ENCODE data around the gene PRDM4. TPM values are rescaled to one million over a fixed set of nuclear protein-coding genes. Genes with fewer than 3 reads are reported as not detected.
A peak's percentile ranks its signal among the peaks of the same experiment; 100 is the strongest.
"Not testable (repeated sequence)": the region's sequence is repeated elsewhere in the genome, so short reads cannot be mapped to it uniquely, and the experiment has no call there.

Gene PRDM4
- total RNA-seq, 1 donor from 2014 or later: 22.3 TPM

- DNase-seq: no peak
Observed at GRCh38 chr12:107774349-107775029, 13.6 kb upstream of the PRDM4 start, which contains the start of gene ASCL4. TSS of gene ASCL4 (plus strand) at chr12:107774704. CDS start at chr12:107775219, 515 bp downstream.

DNA sequence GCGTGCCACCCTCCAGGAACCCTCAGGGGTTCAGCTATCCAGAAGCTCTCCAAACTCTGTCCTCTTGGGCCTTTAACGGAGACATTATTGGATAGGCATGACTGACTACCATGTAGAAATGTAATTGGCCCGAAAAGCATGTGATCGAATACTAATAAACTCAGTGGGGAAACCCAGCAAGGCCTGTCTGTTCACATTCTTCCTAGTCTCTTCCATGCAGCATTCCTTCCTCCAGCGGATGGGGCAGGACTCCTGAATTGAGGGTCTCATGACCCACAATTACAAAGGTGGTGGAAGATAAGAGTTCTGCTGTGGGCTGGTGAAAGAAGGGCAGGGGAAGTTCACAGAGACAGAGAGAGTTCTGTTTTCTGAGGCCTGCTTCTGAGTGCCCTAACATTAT is 6.5 kb upstream of the PRDM4 start:
- DNase-seq: no peak

DNA sequence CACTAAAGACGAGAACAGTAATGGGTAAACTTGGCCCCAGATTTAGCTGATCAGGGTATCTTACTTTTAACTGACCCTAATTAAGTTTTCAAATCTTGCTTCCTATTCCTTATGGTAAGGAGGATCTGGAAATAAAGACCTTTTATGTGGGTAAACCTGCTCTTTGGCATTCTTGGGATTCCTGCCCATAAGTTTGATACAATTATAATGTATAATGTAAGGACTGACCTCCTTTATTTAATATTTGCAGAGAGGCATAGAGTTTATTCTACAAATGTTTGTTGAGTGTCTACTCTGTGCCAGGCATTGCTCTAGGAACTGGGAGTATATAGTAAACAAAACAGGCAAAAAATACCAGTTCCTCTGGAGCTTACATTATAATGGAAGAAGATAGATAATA is 4.4 kb upstream of the PRDM4 start:
- no peak for DNase-seq

GRCh38 chr12:107764626-107765025 is 3.7 kb upstream of the PRDM4 start:
- no peak for DNase-seq

DNA sequence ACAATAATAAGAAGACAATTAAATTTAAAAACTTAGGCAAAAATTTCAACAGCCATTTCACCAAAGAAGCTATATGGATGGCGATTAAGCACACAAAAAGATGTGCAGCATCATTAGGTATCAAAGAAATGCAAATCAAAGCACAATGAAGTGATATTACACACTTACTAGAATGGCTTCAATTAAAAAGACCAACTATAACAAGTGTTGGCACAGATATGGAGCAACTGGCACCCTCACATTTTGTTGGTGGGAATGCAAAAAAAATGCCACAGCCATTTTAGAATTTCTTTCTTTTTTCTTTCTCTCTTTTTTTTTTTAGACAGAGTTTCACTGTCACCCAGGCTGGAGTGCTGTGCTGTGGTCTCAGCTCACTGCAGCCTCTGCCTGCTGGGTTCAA is 1.9 kb upstream of the PRDM4 start:
- no peak for DNase-seq

DNA sequence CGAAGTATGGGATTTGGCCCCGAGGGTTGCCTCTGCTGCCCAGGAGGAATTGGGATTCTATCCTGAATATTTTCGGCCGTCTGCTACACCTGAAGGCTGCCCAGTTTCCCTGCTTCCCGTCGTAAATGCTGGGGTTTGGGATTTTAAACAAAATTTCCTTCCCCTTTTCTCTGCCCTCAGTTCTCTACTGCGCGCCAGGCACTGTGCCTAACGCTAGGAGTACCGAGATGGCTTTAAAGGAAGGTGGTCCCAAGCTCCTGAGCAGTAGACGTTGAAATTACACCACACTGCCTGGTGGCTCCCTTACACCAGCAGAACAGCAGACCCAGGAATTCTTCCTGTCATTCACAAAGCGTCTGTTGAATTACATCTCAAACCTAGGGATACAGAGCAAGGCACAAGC is 566 bp upstream of the PRDM4 start:
- DNase-seq: peak; percentile 14

GRCh38 chr12:107760207-107760808 is 629 bp downstream of the PRDM4 start:
- peak; percentile 33 for DNase-seq

GRCh38 chr12:107759410-107759809 is 1.5 kb downstream of the PRDM4 start:
- peak; percentile 74 for DNase-seq

GRCh38 chr12:107749083-107749482 is 11.9 kb downstream of the PRDM4 start:
- DNase-seq: no peak

GRCh38 chr12:107748472-107748871 is 12.5 kb downstream of the PRDM4 start:
- peak; percentile 63 for DNase-seq

GRCh38 chr12:107736914-107737313 is 24.0 kb downstream of the PRDM4 start:
- DNase-seq: no peak

DNA sequence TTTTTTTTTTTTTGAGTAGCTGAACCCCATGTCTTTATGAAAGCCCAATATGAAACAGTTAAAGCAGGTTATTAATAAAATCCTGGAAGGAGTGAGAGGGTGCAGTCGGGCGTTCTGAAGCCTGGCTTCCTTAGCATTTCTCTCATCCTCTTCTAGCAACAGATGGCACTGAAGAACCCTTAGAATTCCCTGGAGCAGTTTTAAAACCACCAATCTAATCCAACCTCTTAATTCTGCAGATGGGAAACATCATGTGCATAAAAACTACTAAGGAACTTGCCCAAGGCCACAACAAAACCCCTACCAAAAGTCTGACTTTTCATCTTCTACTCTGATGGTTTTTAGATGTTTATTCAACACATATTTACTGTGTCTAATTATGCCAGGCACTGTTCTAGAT is 25.2 kb downstream of the PRDM4 start:
- DNase-seq: no peak

- no peak for DNase-seq
Observed at GRCh38 chr12:107734139-107734538, 26.8 kb downstream of the PRDM4 start.

GRCh38 chr12:107732365-107732764 is 28.6 kb downstream of the PRDM4 start:
- no peak for DNase-seq

DNA sequence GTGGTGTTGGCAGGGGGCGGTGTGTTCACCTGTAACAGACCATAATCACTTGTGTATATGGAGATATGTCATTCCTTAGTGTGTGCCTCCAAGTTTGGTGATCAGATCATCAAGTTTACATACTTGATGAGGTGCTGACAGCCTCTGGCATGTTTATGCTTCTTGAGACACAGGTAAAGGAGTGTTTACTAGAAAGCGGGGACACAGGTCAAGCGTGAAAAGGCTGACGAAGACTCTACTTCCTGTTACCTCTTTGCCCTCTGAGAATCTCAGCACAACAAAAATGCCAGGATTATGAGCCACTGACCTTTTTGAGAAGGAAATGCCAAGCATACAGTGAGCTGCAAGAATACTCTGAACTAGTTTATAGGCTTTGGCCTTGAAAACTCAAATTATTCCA is 29.6 kb downstream of the PRDM4 start:
- DNase-seq: peak; percentile 37

- DNase-seq: no peak
Observed at GRCh38 chr12:107730618-107731341, 30.2 kb downstream of the PRDM4 start.

GRCh38 chr12:107727742-107728141 is 33.2 kb downstream of the PRDM4 start:
- DNase-seq: not testable (repeated sequence)

DNA sequence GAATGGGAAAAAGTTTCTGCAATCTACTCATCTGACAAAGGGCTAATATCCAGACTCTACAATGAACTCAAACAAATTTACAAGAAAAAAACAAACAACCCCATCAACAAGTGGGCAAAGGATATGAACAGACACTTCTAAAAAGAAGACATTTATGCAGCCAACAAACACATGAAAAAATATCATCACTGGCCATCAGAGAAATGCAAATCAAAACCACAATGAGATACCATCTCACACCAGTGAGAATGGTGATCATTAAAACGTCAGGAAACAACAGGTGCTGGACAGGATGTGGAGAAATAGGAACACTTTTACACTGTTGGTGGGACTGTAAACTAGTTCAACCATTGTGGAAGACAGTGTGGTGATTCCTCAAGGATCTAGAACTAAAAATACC is 33.6 kb downstream of the PRDM4 start:
- DNase-seq: not testable (repeated sequence)

- DNase-seq: no peak
Observed at GRCh38 chr12:107718606-107719005, 42.3 kb downstream of the PRDM4 start.

DNA sequence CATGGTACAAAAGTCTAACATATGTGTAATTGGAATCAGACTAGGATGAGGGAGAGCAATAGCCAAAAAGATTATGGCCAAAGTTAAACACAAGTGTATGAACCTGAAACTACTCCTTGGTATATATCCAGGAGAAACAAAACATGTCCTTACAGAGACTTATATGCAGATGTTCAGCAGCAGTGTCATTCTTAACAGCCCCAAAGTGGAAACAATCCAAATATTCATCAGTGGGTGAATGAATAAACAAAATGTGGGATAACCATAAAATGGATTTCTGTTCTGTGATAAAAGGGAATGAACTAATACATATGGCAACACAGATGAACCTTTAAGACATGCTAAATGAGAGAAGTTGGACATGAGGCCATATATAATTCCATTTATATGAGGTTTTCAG is 45.2 kb downstream of the PRDM4 start:
- DNase-seq: no peak

DNA sequence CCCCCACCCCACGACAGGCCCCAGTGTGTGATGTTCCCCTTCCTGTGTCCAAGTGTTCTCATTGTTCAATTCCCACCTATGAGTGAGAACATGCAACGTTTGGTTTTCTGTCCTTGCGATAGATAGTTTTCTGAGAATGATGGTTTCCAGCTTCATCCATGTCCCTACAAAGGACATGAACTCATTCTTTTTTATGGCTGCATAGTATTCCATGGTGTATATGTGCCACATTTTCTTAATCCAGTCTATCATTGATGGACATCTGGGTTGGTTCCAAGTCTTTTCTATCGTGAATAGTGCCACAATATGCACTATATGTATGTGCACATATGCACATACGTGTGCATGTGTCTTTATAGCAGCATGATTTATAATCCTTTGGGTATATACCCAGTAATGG is 55.4 kb downstream of the PRDM4 start:
- not testable (repeated sequence) for DNase-seq

DNA sequence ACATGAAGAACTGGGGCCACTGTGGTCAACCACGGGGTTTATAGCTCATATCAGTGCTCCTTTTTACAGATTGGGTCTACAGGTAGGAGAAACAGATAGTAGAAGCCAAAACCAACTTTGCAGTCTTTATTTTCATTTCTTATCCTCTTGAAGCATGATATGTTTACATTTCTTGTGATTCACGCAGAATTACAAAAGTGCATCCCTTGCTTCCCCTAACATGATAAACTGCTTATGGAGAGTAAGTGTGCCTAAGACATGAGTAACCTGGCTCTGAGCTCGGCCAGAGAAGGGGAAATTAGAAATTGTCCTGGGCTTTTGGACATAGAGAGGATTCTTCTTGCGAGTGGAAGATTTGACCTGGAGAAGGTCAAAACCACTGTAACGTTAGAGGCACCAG is 56.9 kb downstream of the PRDM4 start:
- no peak for DNase-seq

- no peak for DNase-seq
Observed at GRCh38 chr12:107702106-107702505, 58.8 kb downstream of the PRDM4 start.

GRCh38 chr12:107695772-107696171 is 65.2 kb downstream of the PRDM4 start:
- DNase-seq: peak; percentile 57

All from dermis blood vessel endothelial cell (primary cell).